GM12874 (cell line): ENCODE measurements around the gene TACC3.

ENCODE experiments used
- CTCF ChIP-seq: IDR thresholded peaks from 2 replicates; pipeline ENCODE4 v1.5.1; 2011; ENCODE audit warnings: low read depth, mild to moderate bottlenecking, control low read depth, low read length, moderate library complexity; ENCODE audit not compliant: insufficient read depth

Gene TACC3

GRCh38 chr4:1690698-1691097 is 30.6 kb upstream of the TACC3 start:
- no peak for TF ChIP-seq CTCF

- TF ChIP-seq CTCF, result no peak
Observed at GRCh38 chr4:1691737-1692373, 29.5 kb upstream of the TACC3 start.

GRCh38 chr4:1693131-1693896 is 28.0 kb upstream of the TACC3 start:
- peak; percentile 93 for TF ChIP-seq CTCF

GRCh38 chr4:1695913-1696312 is 25.4 kb upstream of the TACC3 start:
- no peak for TF ChIP-seq CTCF

- TF ChIP-seq CTCF, result no peak
Observed at GRCh38 chr4:1703867-1704266, 17.5 kb upstream of the TACC3 start.

- TF ChIP-seq CTCF, result no peak
Observed at GRCh38 chr4:1705732-1706131, 15.6 kb upstream of the TACC3 start.

- no peak for TF ChIP-seq CTCF
Observed at GRCh38 chr4:1706358-1706757, 15.0 kb upstream of the TACC3 start.
